ENCODE results near the gene DSC1. TPM values are rescaled to one million over a fixed set of nuclear protein-coding genes. Genes with fewer than 3 reads are reported as not detected.

The DSC1 gene
- polyA plus RNA-seq, 1 experiment = not detected

DNA sequence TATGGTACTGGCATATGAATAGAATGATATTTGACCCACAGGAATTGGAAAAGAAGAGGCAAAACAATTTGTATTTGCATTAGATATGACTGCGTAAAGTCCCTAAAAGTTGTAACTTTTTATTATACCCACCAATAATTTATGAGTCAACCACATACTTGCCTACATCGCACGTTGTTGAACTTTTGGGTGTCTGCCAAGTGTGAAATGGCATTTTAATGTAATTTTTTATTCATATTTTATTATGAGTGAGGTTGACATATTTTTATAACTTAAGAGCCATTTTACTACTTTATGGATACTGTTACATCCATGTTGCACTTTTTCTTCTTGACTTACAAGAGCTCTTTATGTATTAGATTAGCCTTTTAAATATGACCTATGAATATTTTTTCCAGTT, 65.0 kb downstream of the DSC1 start:
- POLR2A ChIA-PET = no interaction called here
- CTCF ChIA-PET = no interaction called here
- H3K9me3 ChIP-seq (ENCODE audit: control insufficient read depth, insufficient read depth, low read length) = peaks cover 19% of the 10 kb centered on the region

DNA sequence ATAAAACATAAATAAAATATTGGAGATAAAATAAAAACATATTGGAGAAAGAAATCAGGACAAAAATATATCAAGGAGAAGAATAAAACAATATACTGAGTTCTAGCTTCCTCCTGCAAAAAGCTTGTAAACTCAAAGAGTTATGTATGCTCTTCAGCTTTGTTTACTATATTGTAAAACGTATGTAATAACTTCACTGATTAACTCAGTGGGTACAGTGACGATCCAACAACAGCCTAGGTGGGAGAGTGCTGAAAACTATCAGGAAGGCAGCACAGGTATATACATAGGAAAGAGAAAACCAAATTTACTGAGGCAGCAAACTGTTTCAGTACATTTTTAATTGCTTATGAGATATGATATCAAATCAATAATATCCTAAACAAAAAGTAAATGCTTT, 68.8 kb downstream of the DSC1 start:
- TF ChIP-seq, protein P1, sequence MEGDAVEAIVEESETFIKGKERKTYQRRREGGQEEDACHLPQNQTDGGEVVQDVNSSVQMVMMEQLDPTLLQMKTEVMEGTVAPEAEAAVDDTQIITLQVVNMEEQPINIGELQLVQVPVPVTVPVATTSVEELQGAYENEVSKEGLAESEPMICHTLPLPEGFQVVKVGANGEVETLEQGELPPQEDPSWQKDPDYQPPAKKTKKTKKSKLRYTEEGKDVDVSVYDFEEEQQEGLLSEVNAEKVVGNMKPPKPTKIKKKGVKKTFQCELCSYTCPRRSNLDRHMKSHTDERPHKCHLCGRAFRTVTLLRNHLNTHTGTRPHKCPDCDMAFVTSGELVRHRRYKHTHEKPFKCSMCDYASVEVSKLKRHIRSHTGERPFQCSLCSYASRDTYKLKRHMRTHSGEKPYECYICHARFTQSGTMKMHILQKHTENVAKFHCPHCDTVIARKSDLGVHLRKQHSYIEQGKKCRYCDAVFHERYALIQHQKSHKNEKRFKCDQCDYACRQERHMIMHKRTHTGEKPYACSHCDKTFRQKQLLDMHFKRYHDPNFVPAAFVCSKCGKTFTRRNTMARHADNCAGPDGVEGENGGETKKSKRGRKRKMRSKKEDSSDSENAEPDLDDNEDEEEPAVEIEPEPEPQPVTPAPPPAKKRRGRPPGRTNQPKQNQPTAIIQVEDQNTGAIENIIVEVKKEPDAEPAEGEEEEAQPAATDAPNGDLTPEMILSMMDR (IDR thresholded peaks at IDR 0.05; ENCODE audit: low read depth, low read length) = no peak
- ChIA-PET POLR2A (no interaction called here), CTCF (no interaction called here)
- Histone ChIP-seq H3K4me3 (ENCODE audit: low read depth, low read length) (no peak overlapping the region), H3K27ac (ENCODE audit: low read depth, low read length) (no peak overlapping the region), H3K27me3 (ENCODE audit: control insufficient read depth, insufficient read depth, low read length) (no peaks in the 10 kb centered on the region), H3K9me3 (ENCODE audit: control insufficient read depth, insufficient read depth, low read length) (peaks cover 3% of the 10 kb centered on the region; the same call in 1 of the 2 replicates)
- no peak for DNase-seq (ENCODE audit: low read depth, low spot score)

More for the DNA sequence above, 65.0 kb downstream of the DSC1 start:
- H3K27me3 ChIP-seq (ENCODE audit: control insufficient read depth, insufficient read depth, low read length) = no peaks in the 10 kb centered on the region
- DNase-seq (ENCODE audit: low read depth, low spot score) = no peak
- no peak overlapping the region for H3K4me3 ChIP-seq (ENCODE audit: low read depth, low read length)
- no peak overlapping the region for H3K27ac ChIP-seq (ENCODE audit: low read depth, low read length)
- TF ChIP-seq, protein P1 (IDR thresholded peaks at IDR 0.05; ENCODE audit: low read depth, low read length) = no peak

DNA sequence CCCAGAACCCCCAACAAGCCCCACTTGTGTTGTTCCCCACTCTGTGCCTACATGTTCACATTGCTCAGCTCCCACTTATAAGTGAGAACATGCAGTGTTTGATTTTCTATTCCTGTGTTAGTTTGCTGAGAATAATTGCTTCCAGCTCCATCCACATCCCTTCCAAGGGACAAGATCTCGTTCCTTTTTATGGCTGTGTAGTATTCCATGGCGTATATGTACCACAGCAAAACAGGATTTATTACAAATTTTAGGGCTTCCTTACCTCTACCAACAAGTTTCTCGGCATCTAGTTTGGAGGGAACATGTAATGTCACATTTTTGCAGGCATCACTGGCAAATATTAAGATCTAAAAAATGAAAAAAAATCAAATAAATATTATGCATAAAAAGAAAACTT, 69.4 kb downstream of the DSC1 start:
- CTCF ChIA-PET = no interaction called here
- no peaks in the 10 kb centered on the region for H3K27me3 ChIP-seq (ENCODE audit: control insufficient read depth, insufficient read depth, low read length)
- TF ChIP-seq, protein P1 (IDR thresholded peaks at IDR 0.05; ENCODE audit: low read depth, low read length) = no peak
- H3K9me3 ChIP-seq (ENCODE audit: control insufficient read depth, insufficient read depth, low read length) = peaks cover 6% of the 10 kb centered on the region; the same call in 1 of the 2 replicates
- POLR2A ChIA-PET = no interaction called here
- H3K27ac ChIP-seq (ENCODE audit: low read depth, low read length) = no peak overlapping the region
- no peak for DNase-seq (ENCODE audit: low read depth, low spot score)
- H3K4me3 ChIP-seq (ENCODE audit: low read depth, low read length) = no peak overlapping the region

DNA sequence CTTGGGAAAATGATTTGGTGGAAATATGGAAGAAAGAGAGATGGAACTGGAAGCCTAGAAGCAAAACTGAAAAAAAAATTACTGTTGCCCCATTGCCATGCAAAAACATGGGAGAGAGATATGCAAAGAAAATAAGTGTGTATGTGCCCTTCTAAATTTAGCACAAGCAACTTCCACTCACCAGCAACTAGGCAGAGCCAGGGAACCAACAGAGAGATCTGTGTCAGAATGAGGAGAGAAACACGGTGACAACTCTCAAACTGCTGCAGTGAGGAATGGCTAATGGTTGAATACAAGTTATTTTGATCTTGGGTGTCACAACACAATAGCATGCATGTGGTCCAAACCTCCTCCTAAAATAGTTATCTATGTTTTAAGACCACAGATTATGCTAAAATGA, 71.3 kb downstream of the DSC1 start:
- TF ChIP-seq, protein P1 (IDR thresholded peaks at IDR 0.05; ENCODE audit: low read depth, low read length) = no peak
- no peaks in the 10 kb centered on the region for H3K27me3 ChIP-seq (ENCODE audit: control insufficient read depth, insufficient read depth, low read length)
- ChIA-PET CTCF (no interaction called here), POLR2A (no interaction called here)
- H3K4me3 ChIP-seq (ENCODE audit: low read depth, low read length) = no peak overlapping the region
- no peak for DNase-seq (ENCODE audit: low read depth, low spot score)
- H3K27ac ChIP-seq (ENCODE audit: low read depth, low read length) = no peak overlapping the region
- H3K9me3 ChIP-seq (ENCODE audit: control insufficient read depth, insufficient read depth, low read length) = peaks cover 6% of the 10 kb centered on the region; the same call in 1 of the 2 replicates

DNA sequence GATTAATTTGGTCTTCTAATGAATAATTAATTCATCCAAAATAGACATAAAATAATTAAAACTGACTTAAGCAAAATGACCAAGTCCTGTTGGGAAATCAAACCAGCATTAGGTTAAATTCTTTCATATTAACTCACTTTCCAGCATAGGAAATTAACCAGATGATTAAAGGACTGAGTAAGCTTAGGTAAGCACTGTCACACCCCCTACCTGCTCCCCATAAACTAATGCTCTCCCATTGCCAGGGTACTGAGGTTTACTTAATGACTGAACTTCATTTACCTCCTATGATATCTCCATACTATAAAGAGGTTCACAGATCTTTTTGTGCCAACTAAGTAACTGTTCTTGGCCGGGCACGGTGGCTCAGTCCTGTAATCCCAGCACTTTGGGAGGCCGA, 74.1 kb downstream of the DSC1 start:
- H3K27me3 ChIP-seq (ENCODE audit: control insufficient read depth, insufficient read depth, low read length) = no peaks in the 10 kb centered on the region
- no peak for DNase-seq (ENCODE audit: low read depth, low spot score)
- POLR2A ChIA-PET = no interaction called here
- CTCF ChIA-PET = no interaction called here
- peaks cover 4% of the 10 kb centered on the region; the same call in 1 of the 2 replicates for H3K9me3 ChIP-seq (ENCODE audit: control insufficient read depth, insufficient read depth, low read length)
- H3K27ac ChIP-seq (ENCODE audit: low read depth, low read length) = no peak overlapping the region
- no peak overlapping the region for H3K4me3 ChIP-seq (ENCODE audit: low read depth, low read length)
- TF ChIP-seq, protein P1 (IDR thresholded peaks at IDR 0.05; ENCODE audit: low read depth, low read length) = no peak
